HG03045 (cell line): ENCODE measurements around the gene PHTF2.
"Not testable (repeated sequence)": the region's sequence is repeated elsewhere in the genome, so short reads cannot be mapped to it uniquely, and the experiment has no call there.

Source experiments
- ATAC-seq: cut with Tn5 transposase; IDR thresholded peaks from one replicate; pipeline ENCODE4 v1.9.1; 2021; ENCODE audit warnings: mild to moderate bottlenecking, moderate library complexity; ENCODE audit not compliant: unreplicated experiment

The PHTF2 gene

GRCh38 chr7:77983973-77984372, 185.4 kb downstream of the PHTF2 start:
- no peak for ATAC-seq

- no peak for ATAC-seq
These were observed 186.8 kb downstream of the PHTF2 start for GRCh38 chr7:77985232-77985973.

GRCh38 chr7:77985974-77986339, 187.4 kb downstream of the PHTF2 start:
- no peak for ATAC-seq

- ATAC-seq, result no peak
These were observed 191.5 kb downstream of the PHTF2 start for GRCh38 chr7:77989981-77990566.

- ATAC-seq, result no peak
These were observed 193.1 kb downstream of the PHTF2 start for GRCh38 chr7:77991656-77992055.

GRCh38 chr7:77993838-77994237, 195.3 kb downstream of the PHTF2 start:
- ATAC-seq, result no peak

GRCh38 chr7:77995717-77996116, 197.1 kb downstream of the PHTF2 start:
- ATAC-seq, result no peak

- ATAC-seq, result not testable (repeated sequence)
These were observed 200.6 kb downstream of the PHTF2 start for GRCh38 chr7:77999168-77999567.

GRCh38 chr7:78002021-78002420, 203.4 kb downstream of the PHTF2 start:
- ATAC-seq, result no peak

GRCh38 chr7:78002715-78003114, 204.1 kb downstream of the PHTF2 start:
- ATAC-seq, result no peak

- ATAC-seq, result no peak
These were observed 207.6 kb downstream of the PHTF2 start for GRCh38 chr7:78006063-78006755.
